ENCODE measurements around the gene MBLAC2.

Gene MBLAC2

DNA sequence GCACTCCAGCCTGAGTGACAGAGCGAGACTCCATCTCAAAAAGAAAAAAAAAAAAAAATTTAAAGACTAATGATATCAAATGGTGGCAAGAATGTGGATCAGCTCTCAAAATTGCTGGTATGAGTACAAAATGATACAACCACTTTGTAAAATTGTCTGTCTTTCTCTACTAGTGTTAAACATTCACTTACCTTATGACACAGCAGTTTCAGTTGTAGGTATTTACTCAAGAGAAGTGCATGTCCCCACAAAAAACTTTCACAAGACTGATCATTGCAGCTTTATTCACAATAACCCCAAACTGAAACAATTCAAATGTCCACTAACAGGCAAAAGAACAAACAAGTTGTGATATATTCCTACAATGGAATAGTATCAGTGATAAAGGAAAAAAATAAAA is 50.3 kb downstream of the MBLAC2 start:
- TF ChIP-seq, protein P1, sequence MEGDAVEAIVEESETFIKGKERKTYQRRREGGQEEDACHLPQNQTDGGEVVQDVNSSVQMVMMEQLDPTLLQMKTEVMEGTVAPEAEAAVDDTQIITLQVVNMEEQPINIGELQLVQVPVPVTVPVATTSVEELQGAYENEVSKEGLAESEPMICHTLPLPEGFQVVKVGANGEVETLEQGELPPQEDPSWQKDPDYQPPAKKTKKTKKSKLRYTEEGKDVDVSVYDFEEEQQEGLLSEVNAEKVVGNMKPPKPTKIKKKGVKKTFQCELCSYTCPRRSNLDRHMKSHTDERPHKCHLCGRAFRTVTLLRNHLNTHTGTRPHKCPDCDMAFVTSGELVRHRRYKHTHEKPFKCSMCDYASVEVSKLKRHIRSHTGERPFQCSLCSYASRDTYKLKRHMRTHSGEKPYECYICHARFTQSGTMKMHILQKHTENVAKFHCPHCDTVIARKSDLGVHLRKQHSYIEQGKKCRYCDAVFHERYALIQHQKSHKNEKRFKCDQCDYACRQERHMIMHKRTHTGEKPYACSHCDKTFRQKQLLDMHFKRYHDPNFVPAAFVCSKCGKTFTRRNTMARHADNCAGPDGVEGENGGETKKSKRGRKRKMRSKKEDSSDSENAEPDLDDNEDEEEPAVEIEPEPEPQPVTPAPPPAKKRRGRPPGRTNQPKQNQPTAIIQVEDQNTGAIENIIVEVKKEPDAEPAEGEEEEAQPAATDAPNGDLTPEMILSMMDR (conservative IDR thresholded peaks at IDR 0.05; ENCODE audit: low read depth, low read length) = no peak
- DNase-seq (ENCODE audit: low read depth) = no peak
- H3K4me3 ChIP-seq (ENCODE audit: low read length) = no peak overlapping the region

DNA sequence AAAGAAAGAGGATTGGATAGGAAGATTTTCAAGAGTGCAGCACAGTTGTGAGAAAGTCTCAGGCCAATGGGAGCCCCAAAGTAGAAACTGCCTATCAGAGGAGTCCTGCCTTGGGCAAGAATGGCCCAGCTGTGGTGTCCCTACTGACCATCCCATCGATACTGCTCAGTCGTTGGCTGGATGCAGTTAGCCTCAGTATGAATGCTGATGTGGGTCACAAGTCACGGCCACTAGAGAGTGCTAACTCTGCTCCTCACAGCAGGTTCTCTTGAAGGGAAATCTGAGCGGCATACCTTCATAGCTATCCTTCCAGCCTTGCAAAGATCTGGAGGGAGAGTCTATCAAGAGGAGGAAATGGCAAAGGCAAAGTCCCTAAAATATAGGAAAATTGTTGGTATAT is 53.4 kb downstream of the MBLAC2 start:
- TF ChIP-seq, protein P1 (conservative IDR thresholded peaks at IDR 0.05; ENCODE audit: low read depth, low read length) = peak; percentile 41
- H3K4me3 ChIP-seq (ENCODE audit: low read length) = no peak overlapping the region
- DNase-seq (ENCODE audit: low read depth) = no peak

DNA sequence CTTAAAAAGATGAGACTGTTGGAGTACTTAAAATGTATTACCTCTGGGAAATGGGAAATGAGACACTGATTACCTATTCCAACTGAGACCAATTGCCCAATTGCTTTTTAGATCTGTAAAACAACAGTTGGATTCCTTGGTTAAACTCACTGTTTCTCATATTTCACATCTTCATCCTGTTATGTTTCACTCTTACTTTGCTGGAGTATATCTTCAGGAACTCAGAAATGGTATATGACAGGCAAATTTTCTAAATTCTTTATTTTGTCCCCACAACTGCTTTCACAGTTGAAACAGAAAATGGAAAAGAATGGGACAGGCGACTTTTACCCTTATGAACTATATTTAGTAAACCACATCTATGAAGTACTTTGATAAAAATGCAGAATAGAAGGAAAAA is 56.4 kb downstream of the MBLAC2 start:
- TF ChIP-seq, protein P1 (conservative IDR thresholded peaks at IDR 0.05; ENCODE audit: low read depth, low read length) = no peak
- no peak overlapping the region for H3K4me3 ChIP-seq (ENCODE audit: low read length)
- DNase-seq (ENCODE audit: low read depth) = no peak

DNA sequence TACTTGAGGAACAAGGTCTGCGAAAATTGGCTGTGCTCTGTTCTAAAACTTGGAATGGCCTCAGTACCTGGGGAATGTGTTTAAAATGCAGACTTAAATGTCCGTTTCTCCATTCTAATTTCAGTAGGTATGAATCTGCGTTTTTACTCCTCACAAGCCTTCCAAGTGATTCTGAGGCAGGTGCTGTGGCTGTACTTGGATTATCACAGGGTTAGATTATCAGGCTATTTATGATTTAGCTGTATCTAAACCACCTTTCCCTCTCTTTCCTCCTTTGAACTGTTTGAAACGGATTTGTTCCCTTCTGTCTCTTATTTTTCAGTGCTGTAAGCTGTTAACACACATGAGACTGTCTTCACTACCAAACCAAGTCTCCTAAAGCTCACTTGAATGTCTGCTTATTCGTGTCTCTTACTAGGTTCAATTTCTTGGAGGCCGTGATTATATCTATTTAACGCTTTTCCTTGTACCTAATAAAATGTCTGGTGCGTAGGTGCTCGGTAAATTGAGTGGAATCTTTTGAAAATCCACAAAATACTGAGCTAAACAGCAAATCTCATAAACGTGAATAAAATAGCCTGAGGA is 64.3 kb downstream of the MBLAC2 start:
- DNase-seq (ENCODE audit: low read depth) = no peak
- H3K4me3 ChIP-seq (ENCODE audit: low read length) = peak overlapping the region; percentile 71
- TF ChIP-seq, protein P1 (conservative IDR thresholded peaks at IDR 0.05; ENCODE audit: low read depth, low read length) = no peak

DNA sequence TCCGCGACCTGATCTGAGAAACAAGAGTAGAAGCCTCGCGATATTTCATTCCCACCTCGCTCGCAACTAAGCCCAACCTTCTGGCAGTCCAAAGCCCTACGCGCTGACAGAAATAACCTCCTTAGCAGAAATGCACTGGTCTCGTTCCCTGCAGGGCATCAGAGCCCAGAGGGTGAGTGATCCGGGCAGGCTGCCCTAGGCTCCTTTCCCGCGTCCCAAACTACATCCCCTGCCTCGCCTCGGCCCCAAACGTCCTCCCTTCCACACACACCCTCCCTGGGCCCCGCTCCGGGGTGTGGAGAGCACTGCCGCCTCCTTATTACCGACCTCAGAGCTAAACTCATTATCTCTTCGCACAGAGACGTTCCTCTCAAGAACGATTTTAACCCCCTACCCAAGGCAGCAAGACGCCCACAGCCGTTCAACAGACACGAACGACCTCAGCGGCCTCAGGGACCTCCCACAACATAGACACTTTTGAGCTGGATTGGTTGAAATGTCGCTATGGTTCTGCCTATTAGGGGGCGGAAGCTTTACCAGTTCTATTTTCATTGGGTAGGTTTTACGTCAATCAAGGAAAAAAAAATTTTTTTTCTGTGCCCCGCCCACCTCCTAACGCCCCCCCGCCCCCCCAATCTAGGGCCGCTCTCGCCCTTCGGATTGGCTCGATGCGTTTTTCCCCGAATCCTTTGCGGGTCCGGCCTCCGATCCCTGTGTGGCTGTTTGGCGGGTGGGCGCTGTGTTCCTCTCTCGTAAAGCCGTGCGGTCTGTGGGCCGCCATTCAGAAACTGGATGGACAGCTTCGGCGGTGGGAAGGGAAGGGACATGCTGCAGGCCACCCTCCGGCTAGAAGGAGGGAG is 65.0 kb downstream of the MBLAC2 start, which contains the start of gene CETN3:
CETN3 (minus strand) TSS at position 439 of the 860 bp plus-strand sequence; CDS start at position 344, 95 bp downstream.
- peak; percentile 85 for DNase-seq (ENCODE audit: low read depth)
- peak within 1 kb of the TSS; percentile 89 for H3K4me3 ChIP-seq (ENCODE audit: low read length)
- TF ChIP-seq, protein P1 (conservative IDR thresholded peaks at IDR 0.05; ENCODE audit: low read depth, low read length) = no peak

DNA sequence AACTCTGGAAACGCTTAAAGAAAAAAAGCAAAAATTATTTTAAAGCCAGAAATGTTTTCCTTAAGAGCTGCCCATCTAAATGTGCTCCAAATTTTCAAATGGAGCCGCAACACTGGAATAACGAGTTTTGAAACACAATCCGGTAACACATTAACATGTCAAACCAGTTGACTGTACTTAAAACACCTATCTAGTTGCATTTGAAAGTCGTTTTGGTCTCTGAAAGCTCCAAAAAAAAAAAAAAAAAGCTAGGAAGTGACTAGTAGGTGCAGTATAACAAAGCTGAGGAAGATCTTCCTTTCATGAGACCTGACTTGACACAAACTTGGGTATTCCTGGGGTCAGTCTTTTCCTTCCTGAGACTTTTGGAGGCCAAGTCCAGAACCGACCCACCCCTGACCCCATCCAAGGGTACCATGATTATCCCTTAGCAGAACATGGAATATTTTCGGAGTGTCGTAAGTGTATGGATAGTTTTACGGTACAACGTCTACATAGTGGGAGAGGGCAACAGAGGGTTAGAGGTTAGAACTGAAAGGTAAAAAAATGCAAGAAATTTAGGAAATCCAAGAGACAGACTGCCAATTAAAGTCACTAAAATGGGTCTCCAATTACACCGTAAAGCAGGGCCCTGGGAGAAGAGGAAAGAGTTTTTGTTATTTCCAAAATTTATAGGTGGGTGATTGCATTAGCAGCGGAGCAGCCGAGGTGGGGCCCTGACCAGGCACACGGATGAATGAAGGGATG is 65.8 kb downstream of the MBLAC2 start:
- peak overlapping the region; percentile 89 for H3K4me3 ChIP-seq (ENCODE audit: low read length)
- DNase-seq (ENCODE audit: low read depth) = no peak
- TF ChIP-seq, protein P1 (conservative IDR thresholded peaks at IDR 0.05; ENCODE audit: low read depth, low read length) = no peak
